Liver (tissue), 9 donors: ENCODE results near the gene SOSTDC1. TPM values are rescaled to one million over a fixed set of nuclear protein-coding genes. Genes with fewer than 3 reads are reported as not detected.

Experiments
- DNase-seq: peaks from one replicate; pipeline ENCODE4 v3.0.0-alpha.2; 2017; ENCODE audit warnings: low spot score
- H3K27ac ChIP-seq, 2 donors: one replicate each; pipeline ENCODE4 v1.7.0; 2013; ENCODE audit warnings: inconsistent platforms in 2 of 2, low read length in 2 of 2, control low read depth in 1 of 2, low read depth in 1 of 2, mild to moderate bottlenecking in 1 of 2
- H3K27me3 ChIP-seq, 4 donors: one replicate each; pipeline versions ENCODE4 v1.6.1 to v1.7.0; 2013; ENCODE audit warnings: low read length in 3 of 4, inconsistent platforms in 1 of 4, mild to moderate bottlenecking in 1 of 4, moderate library complexity in 1 of 4; ENCODE audit not compliant: control insufficient read depth in 4 of 4, insufficient read depth in 4 of 4
- H3K36me3 ChIP-seq, 4 donors: one replicate each; pipeline versions ENCODE4 v1.6.1 to v1.7.0; 2013; ENCODE audit warnings: low read length in 3 of 4, mild to moderate bottlenecking in 3 of 4, low read depth in 1 of 4, moderate library complexity in 1 of 4; ENCODE audit not compliant: control insufficient read depth in 4 of 4, insufficient read depth in 3 of 4
- H3K4me1 ChIP-seq, 4 donors: one replicate each; pipeline versions ENCODE4 v1.6.1 to v1.7.0; 2013; ENCODE audit warnings: low read length in 3 of 4, mild to moderate bottlenecking in 3 of 4, moderate library complexity in 1 of 4; ENCODE audit not compliant: control insufficient read depth in 4 of 4, insufficient read depth in 4 of 4
- H3K4me3 ChIP-seq, 3 donors: one replicate each; pipeline versions ENCODE4 v1.6.1 to v1.7.0; 2013; ENCODE audit warnings: low read length in 3 of 3, control low read depth in 1 of 3, low read depth in 1 of 3, mild to moderate bottlenecking in 1 of 3
- H3K9ac ChIP-seq, 2 donors: one replicate each; pipeline ENCODE4 v1.7.0; 2013; ENCODE audit warnings: low read length in 2 of 2, mild to moderate bottlenecking in 2 of 2, moderate library complexity in 2 of 2, control low read depth in 1 of 2, low read depth in 1 of 2
- H3K9me3 ChIP-seq, 4 donors: one replicate each; pipeline versions ENCODE4 v1.6.1 to v1.7.0; 2013; ENCODE audit warnings: low read length in 3 of 4; ENCODE audit not compliant: control insufficient read depth in 4 of 4
- ATF3 ChIP-seq: IDR thresholded peaks from 2 replicates; pipeline ENCODE4 v1.6.1; 2016; ENCODE audit warnings: antibody characterized with exemption
- CTCF ChIP-seq: fragments of 150-350 bp; IDR thresholded peaks from 2 replicates; pipeline ENCODE4 v1.5.1; 2017; ENCODE audit warnings: improper control_type of control experiment, low read depth, low read length; ENCODE audit not compliant: missing input control
- EGR1 ChIP-seq, 2 donors: IDR thresholded peaks; 2 replicates each; pipeline ENCODE4 v1.6.1; 2016 to 2018; ENCODE audit warnings: antibody characterized with exemption in 2 of 2, low read depth in 2 of 2
- FOXA1 ChIP-seq: IDR thresholded peaks from 2 replicates; pipeline ENCODE4 v1.6.1; 2016; ENCODE audit warnings: antibody characterized with exemption
- FOXA2 ChIP-seq: IDR thresholded peaks from 2 replicates; pipeline ENCODE4 v1.6.1; 2016; ENCODE audit warnings: antibody characterized with exemption
- GABPA ChIP-seq, 2 donors: IDR thresholded peaks in 1 of 2; conservative IDR thresholded peaks in 1 of 2; 2 replicates each; pipeline ENCODE4 v1.6.1; 2016; ENCODE audit warnings: antibody characterized with exemption in 2 of 2, mild to moderate bottlenecking in 1 of 2, moderate library complexity in 1 of 2
- HNF4A ChIP-seq, 2 donors: conservative IDR thresholded peaks; 2 replicates each; pipeline ENCODE4 v1.6.1; 2016; ENCODE audit warnings: antibody characterized with exemption in 2 of 2, mild to moderate bottlenecking in 2 of 2
- HNF4G ChIP-seq: IDR thresholded peaks from 2 replicates; pipeline ENCODE4 v1.6.1; 2016; ENCODE audit warnings: antibody characterized with exemption
- JUND ChIP-seq, 2 donors: IDR thresholded peaks; 2 replicates each; pipeline ENCODE4 v1.6.1; 2016; ENCODE audit warnings: antibody characterized with exemption in 2 of 2
- MAX ChIP-seq: IDR thresholded peaks from 2 replicates; pipeline ENCODE4 v1.6.1; 2016; ENCODE audit warnings: antibody characterized with exemption
- NR2F2 ChIP-seq: IDR thresholded peaks from 2 replicates; pipeline ENCODE4 v1.6.1; 2016; ENCODE audit warnings: antibody characterized with exemption
- RAD21 ChIP-seq, 2 donors: IDR thresholded peaks; 2 replicates each; pipeline ENCODE4 v1.6.1; 2016; ENCODE audit warnings: antibody characterized with exemption in 2 of 2, mild to moderate bottlenecking in 2 of 2
- REST ChIP-seq: IDR thresholded peaks from 2 replicates; pipeline ENCODE4 v1.6.1; 2016; ENCODE audit warnings: antibody characterized with exemption, mild to moderate bottlenecking
- RXRA ChIP-seq, 2 donors: IDR thresholded peaks; 2 replicates each; pipeline ENCODE4 v1.6.1; 2017 to 2018; ENCODE audit warnings: antibody characterized with exemption in 2 of 2, mild to moderate bottlenecking in 1 of 2
- SP1 ChIP-seq: IDR thresholded peaks from 2 replicates; pipeline ENCODE4 v1.6.1; 2018; ENCODE audit warnings: antibody characterized with exemption, mild to moderate bottlenecking
- TAF1 ChIP-seq: conservative IDR thresholded peaks from 2 replicates; pipeline ENCODE4 v1.6.1; 2016; ENCODE audit warnings: antibody characterized with exemption, mild to moderate bottlenecking
- YY1 ChIP-seq: IDR thresholded peaks from 2 replicates; pipeline ENCODE4 v1.6.1; 2016; ENCODE audit warnings: antibody characterized with exemption, mild to moderate bottlenecking
- ZBTB33 ChIP-seq: IDR thresholded peaks from 2 replicates; pipeline ENCODE4 v1.6.1; 2016; ENCODE audit warnings: antibody characterized with exemption
- WGBS: extraction: QIAGEN DNeasy Blood & Tissue Kit; methylation state at CpG from one replicate; pipeline ENCODE4 v1.1.7; 2013; 5-methylcytosine and 5-hydroxymethylcytosine counted together
- polyA plus RNA-seq, 2 donors: library from polyadenylated mRNA; stranded (reverse) in 1 of 2; unstranded in 1 of 2; fragments of 200-250 nt in 1 of 2; fragments of >200 nt in 1 of 2; fragmentation: Nextera tagmentation in 1 of 2; extraction: Ambion mirVana in 1 of 2; gene quantifications; one replicate each; pipeline versions ENCODE4 v1.2.1 to v1.2.3, GENCODE V29; 2013 to 2015
- total RNA-seq, 2 donors: library from RNA; depleted of rRNA; stranded (reverse); fragments of >200 nt; gene quantifications; one replicate each; pipeline ENCODE4 v1.2.3, GENCODE V29; 2014
- donor health status: healthy.
- donor health status: healthy.
- donor health status: healthy.
- donor health status: healthy.
- donor health status: healthy.

The SOSTDC1 gene
- total and polyA plus RNA-seq, 4 donors = 0.05 to 0.56 (median 0.08) TPM; not detected in 1

- Histone ChIP-seq H3K4me1 (no peaks in the 10 kb centered on the region), H3K9me3 (no peaks in the 10 kb centered on the region), H3K36me3 (no peaks in the 10 kb centered on the region), H3K27me3 (no peaks in the 10 kb centered on the region), H3K9ac (no peak overlapping the region), H3K27ac (no peak overlapping the region), H3K4me3 (no peak overlapping the region)
- DNase-seq = no peak
- 75% methylated on average over 2 of the region's 2 CpGs for WGBS
- TF ChIP-seq RXRA (IDR thresholded peaks at IDR 0.05) = no peak
- no peak for TF ChIP-seq CTCF
- no peak for TF ChIP-seq FOXA2
- TF ChIP-seq FOXA1 = no peak
- no peak for TF ChIP-seq TAF1
- no peak for TF ChIP-seq ZBTB33
- TF ChIP-seq HNF4G = no peak
- no peak for TF ChIP-seq EGR1 (IDR thresholded peaks at IDR 0.05; ENCODE audit: low read depth in 2 of 2)
- TF ChIP-seq HNF4A (conservative IDR thresholded peaks at IDR 0.05) = no peak
- TF ChIP-seq SP1 = no peak
- no peak for TF ChIP-seq MAX
- no peak for TF ChIP-seq RAD21 (IDR thresholded peaks at IDR 0.05)
- no peak for TF ChIP-seq JUND (IDR thresholded peaks at IDR 0.05)
- TF ChIP-seq ATF3 = no peak
- TF ChIP-seq NR2F2 = no peak
- no peak for TF ChIP-seq GABPA (IDR thresholded peaks at IDR 0.05 in 1 of 2, conservative IDR thresholded peaks at IDR 0.05 in 1 of 2)
- no peak for TF ChIP-seq REST
- no peak for TF ChIP-seq YY1
Observed at GRCh38 chr7:16436306-16436705, 29.2 kb downstream of the SOSTDC1 start.
